PFSK-1 (cell line): ENCODE data around the gene RERE.

Experiments used
- POLR2AphosphoS5 ChIP-seq: IDR thresholded peaks from 2 replicates; pipeline ENCODE4 v1.6.1; 2012; ENCODE audit warnings: low read depth, mild to moderate bottlenecking, control low read depth, low read length, moderate library complexity
- TAF1 ChIP-seq: IDR thresholded peaks from 2 replicates; pipeline ENCODE4 v1.6.1; 2012; ENCODE audit warnings: low read length, control low read depth, borderline replicate concordance; ENCODE audit not compliant: insufficient read depth

GRCh38 chr1:8516278-8516777 lies 301.1 kb downstream of the RERE start:
- TF ChIP-seq TAF1 = no peak
- TF ChIP-seq POLR2AphosphoS5 = no peak
